HG03135 (cell line): ENCODE data around the gene SPPL3.
"Not testable (repeated sequence)": the region's sequence is repeated elsewhere in the genome, so short reads cannot be mapped to it uniquely, and the experiment has no call there.

ENCODE experiments used
- ATAC-seq: cut with Tn5 transposase; IDR thresholded peaks from one replicate; pipeline ENCODE4 v1.9.1; 2021; ENCODE audit warnings: mild to moderate bottlenecking, moderate library complexity; ENCODE audit not compliant: unreplicated experiment

SPPL3 gene

GRCh38 chr12:120821878-120822277 lies 82.3 kb downstream of the SPPL3 start:
- no peak for ATAC-seq

GRCh38 chr12:120820884-120821510 lies 83.2 kb downstream of the SPPL3 start:
- no peak for ATAC-seq

DNA sequence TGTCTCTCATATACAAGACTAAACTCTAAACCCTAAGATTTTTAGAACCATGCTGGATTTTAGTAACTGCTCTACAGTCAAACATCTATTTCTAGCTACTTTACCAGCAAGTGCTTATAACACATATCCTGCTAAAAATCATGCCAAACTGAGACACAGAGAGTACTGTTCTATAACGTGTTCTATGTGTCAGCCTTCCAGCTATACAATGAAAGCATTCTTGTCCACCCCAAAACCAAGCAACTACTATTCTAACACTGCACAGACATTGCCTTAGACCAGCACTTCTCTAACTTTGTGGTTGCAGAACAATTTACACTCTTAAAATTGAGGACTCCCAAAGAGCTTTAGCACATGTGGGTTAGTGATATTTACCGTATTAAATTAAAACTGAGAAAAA lies 85.7 kb downstream of the SPPL3 start:
- no peak for ATAC-seq

- ATAC-seq = no peak
Observed at GRCh38 chr12:120817559-120818330, 86.4 kb downstream of the SPPL3 start.

DNA sequence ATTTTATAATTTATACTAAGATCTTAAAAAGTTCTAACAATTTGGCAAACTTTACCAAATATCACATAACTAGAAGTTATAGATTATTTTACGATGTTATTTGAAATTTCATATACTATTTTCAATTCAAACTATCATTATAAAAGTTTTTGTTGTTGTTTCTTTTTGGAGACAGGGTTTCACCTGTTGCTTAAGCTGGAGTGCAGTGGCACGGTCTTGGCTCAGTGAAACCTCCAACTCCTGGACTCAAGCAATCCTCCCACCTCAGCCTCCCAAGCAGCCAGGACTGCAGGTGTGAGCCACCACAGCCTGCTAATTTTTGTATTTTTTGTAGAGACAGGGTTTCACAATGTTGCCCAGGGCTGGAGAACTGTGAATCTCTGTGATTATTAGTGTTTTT lies 87.8 kb downstream of the SPPL3 start:
- ATAC-seq = no peak

- ATAC-seq = no peak
Observed at GRCh38 chr12:120814903-120815429, 89.2 kb downstream of the SPPL3 start.

DNA sequence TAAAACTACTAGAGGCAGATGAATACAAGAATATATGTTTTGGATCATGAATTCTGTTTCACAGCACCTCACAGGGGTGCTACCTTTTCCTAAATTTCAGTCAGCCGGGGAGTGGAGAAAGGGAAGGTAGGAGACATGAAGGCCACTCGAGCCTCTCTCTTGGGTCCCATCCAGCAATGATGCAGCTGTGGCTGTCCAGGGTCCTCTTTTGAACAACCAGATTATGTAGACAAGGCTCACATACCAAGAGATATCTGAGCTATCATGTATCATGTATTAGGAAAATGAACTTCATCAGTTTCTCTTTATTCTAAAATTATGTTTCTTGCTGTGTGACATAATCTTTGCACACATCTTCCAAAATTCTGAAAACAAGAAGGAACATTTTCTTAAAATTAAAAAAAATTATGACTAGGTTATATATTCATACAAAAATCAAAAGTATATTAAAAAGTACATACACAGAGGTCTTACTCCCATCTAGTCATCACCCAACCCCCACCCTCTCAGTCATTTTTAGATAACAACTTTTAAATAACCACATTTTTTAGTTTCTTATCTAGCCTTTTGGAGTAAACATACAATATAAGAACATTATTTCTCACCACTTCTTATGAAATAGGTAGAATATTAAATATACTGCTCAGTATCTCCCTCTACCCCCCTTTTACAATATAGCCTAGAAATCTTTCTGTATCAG lies 89.8 kb downstream of the SPPL3 start:
- no peak for ATAC-seq

GRCh38 chr12:120813588-120814153 lies 90.5 kb downstream of the SPPL3 start:
- no peak for ATAC-seq

DNA sequence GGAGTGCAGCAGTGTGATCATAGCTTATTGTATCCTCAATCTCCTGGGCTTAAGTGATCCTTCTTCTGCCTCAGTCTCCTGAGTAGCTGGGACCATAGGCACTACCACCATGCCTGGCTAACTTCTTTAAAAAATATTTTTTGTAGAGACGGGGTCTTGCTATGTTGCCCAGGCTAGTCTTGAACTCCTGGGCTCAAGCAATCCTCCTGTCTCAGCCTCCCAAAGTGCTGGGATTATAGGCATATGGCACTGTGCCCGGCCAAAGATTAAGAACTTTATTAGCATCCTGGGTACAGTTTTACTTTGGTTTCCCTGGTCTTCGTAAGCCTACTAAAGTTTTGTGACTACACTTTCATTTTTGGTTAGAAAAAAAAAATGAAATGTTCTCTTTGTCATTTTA lies 94.1 kb downstream of the SPPL3 start:
- no peak for ATAC-seq

DNA sequence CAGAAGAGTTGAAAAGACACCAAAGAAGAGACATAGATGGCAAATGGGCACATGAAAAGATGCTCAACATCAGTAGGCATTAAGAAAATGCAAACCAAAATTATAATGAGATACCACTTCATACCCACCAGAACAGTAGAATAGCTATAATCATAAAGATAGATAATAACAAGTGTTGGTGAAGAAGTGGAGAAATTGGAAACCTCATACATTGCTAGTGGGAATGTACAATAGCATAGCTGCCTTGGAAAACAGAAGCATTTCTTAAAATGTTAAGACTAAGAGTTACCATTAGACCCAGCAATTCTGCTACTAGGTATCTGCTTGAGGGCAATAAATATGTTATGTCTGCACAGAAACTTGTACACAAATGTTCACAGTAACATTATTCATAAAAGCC lies 99.7 kb downstream of the SPPL3 start:
- ATAC-seq = no peak

GRCh38 chr12:120801146-120801545 lies 103.0 kb downstream of the SPPL3 start:
- no peak for ATAC-seq

DNA sequence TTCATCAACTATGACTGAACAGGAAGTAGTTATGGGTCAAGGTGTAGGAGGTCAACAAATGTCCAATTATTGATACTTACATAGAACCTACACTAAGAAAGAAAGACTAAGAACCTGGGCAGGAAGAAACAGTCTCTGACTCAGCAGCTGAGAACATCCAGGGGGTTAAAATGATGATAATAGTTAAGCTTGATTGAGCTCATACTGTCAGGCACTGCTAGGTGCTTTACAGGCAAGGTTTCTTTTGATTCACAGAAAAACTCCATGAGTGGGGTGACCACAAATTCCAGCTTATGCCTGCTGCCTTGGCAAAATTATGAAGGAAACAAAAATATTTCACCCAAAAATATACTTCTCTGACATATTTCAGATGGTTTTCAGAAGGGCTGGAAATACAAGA lies 103.5 kb downstream of the SPPL3 start:
- ATAC-seq = no peak

DNA sequence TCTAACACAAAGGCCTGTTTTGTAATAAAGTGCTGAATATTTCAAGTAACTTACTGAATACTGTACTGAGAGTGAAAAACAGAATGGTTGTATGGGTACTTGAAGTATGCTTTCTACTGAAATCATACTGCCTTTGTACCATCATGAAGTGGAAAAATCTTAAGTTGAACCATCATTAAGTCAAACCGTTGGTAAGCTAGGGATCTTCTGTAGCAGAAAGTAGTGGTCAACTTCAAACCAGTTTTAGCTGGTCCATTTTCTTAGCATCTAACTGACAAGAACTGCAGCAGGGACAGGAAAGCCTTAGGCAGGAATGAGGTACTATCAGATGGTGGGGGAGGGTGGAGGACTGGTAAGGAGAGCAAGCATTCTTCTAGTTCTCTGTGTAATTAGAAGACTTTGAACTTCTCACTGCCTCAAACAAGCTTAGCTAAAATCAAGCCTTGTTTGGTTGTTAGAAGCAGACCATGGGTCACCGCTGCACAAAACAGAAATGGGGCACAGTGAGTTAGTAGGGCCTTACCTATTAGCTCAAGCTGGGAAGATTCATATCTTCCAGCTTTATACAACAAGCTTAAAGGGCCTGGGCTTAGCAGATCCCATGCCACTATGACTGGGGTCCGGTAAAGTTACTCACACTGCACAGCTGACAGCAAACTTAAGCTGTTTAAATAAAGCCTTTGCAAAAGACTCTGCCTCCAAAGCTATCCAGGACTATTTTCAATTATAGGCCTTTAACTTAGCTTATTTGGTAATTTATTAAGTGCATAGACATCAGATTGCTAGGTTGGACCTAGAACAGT lies 104.7 kb downstream of the SPPL3 start:
- ATAC-seq = no peak

DNA sequence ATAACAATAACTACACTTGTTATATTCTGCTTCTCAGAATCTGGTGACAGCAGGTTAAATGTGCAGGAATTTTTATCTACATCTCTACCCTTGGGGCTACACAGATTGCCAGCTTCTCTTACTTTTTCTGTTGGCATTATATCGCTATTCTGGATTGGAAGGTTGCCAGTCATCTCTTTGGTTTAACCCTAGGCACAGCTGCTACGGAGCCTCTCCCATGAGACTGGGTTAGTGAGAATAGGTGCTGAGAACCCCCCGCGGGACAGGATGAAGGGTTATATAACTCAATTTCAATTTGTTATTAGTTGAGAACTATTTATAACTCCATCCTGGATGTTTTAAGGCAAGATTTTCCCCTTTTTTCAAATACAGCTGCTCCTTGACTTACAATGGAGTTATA lies 105.5 kb downstream of the SPPL3 start:
- no peak for ATAC-seq

GRCh38 chr12:120797677-120798642 lies 106.2 kb downstream of the SPPL3 start:
- no peak for ATAC-seq

- no peak for ATAC-seq
Observed at GRCh38 chr12:120795441-120796178, 108.5 kb downstream of the SPPL3 start.

DNA sequence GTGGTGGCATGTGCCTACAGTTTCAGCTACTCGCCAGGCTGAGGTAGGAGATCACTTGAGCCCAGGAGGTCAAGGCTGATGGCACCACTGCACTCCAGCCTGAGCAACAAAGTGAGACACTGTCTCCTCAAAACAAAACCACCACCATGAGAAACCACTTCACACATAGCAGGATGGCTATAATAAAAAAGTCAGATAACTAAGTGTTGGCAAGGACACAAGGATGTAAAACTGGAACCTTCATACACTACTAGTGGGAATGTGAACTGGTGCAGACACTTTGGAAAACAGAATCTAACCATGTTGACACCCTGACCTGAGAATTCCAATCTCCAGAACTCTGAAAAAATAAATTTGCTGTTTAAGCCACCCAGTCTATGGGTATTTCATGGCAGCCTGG lies 110.8 kb downstream of the SPPL3 start:
- no peak for ATAC-seq

DNA sequence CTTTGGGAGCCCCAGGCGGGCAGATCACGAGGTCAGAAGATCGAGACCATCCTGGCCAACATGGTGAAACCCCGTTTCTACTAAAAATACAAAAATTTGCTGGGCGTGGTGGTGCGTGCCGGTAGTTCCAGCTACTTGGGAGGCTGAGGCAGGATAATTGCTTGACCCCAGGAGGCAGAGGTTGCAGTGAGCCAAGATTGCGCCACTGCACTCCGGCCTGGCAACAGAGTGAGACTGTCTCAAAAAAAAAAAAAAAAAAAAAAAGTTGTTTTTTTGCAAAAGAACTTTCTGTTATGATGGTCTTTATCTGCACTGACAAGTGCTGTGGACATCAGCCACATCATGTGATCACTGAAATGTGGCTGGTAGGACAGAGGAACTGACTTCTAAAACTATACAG lies 111.7 kb downstream of the SPPL3 start:
- ATAC-seq = not testable (repeated sequence)

GRCh38 chr12:120791669-120792176 lies 112.4 kb downstream of the SPPL3 start:
- no peak for ATAC-seq
